Cardiac muscle cell (in vitro differentiated cells and primary cell): Measurements from ENCODE around the gene SLC24A3. TPM values are rescaled to one million over a fixed set of nuclear protein-coding genes. Genes with fewer than 3 reads are reported as not detected.
A peak's percentile ranks its signal among the peaks of the same experiment; 100 is the strongest.
"Not testable (repeated sequence)": the region's sequence is repeated elsewhere in the genome, so short reads cannot be mapped to it uniquely, and the experiment has no call there.

Source experiments
- DNase-seq, 2 donors: peaks; one replicate each; pipeline versions ENCODE4 v3.0.0 to v3.0.0-alpha.2; 2010 to 2017; ENCODE audit warnings: low read depth in 1 of 2, low spot score in 1 of 2
- H3K27ac ChIP-seq: fragments of 200-600 bp; sonication (generic); 2 replicates; pipeline ENCODE4 v1.5.1; 2016
- H3K27me3 ChIP-seq: fragments of 200-600 bp; sonication (generic); 2 replicates; pipeline ENCODE4 v1.6.0; 2016; ENCODE audit warnings: control low read depth
- H3K36me3 ChIP-seq: fragments of 200-600 bp; sonication (generic); 2 replicates; pipeline ENCODE4 v1.5.1; 2016; ENCODE audit warnings: control low read depth
- H3K4me1 ChIP-seq: fragments of 200-600 bp; sonication (generic); 2 replicates; pipeline ENCODE4 v1.8.1; 2017; ENCODE audit warnings: low read depth, mild to moderate bottlenecking, mixed run types
- H3K4me3 ChIP-seq: fragments of 200-600 bp; sonication (generic); 2 replicates; pipeline ENCODE4 v1.5.1; 2016; ENCODE audit warnings: mild to moderate bottlenecking
- H3K9me3 ChIP-seq: fragments of 200-600 bp; sonication (generic); 2 replicates; pipeline ENCODE4 v1.5.1; 2017; ENCODE audit warnings: low read depth, mild to moderate bottlenecking, control low read depth
- CTCF ChIP-seq: IDR thresholded peaks from 2 replicates; pipeline ENCODE4 v1.5.1; 2012; ENCODE audit warnings: low read depth, mild to moderate bottlenecking, low read length
- polyA plus RNA-seq: library from polyadenylated mRNA; unstranded; fragments of >200 nt; fragmentation: Nextera tagmentation; extraction: Ambion mirVana; gene quantifications from 2 replicates; pipeline ENCODE4 v1.2.1, GENCODE V29; 2016
- total RNA-seq: library from RNA; depleted of rRNA; stranded (reverse); fragments of >200 nt; gene quantifications from 2 replicates; pipeline ENCODE4 v1.2.3, GENCODE V29; 2016

SLC24A3 gene
- total and polyA plus RNA-seq, 2 experiments from 2014 or later = 1.6 to 1.7 TPM

DNA sequence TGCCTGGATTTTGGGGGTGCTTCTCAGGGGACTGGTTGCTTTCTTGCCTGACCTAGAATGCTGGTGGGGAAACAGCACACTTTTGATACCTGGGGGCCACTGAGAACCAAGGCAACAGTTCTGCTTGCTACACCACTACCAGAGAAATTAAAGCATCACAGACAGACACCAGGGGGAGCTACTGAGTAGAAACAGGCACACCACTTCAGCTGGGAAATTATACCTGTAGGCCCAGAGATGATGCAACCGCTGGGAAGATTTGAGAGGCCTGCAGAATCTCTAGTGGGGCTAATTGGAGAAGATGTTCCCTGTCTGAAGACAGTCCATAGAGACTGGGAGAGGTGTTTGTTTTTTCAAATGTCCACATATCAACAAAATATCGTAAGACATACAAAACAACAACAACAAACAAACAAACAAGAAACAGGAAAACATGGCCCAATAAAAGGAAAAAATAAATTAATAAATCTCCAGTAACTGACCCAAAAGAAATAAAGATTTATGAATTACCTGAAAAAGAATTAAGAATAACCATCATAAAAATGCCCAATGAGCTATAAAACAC lies 416.2 kb downstream of the SLC24A3 start:
- peak; percentile 79 for TF ChIP-seq CTCF
- H3K4me3 ChIP-seq = no peak overlapping the region
- no peaks in the 10 kb centered on the region for H3K4me1 ChIP-seq
- no peaks in the 10 kb centered on the region for H3K27me3 ChIP-seq
- no peaks in the 10 kb centered on the region for H3K36me3 ChIP-seq
- H3K27ac ChIP-seq = no peak overlapping the region
- peak; percentile 77 to 80 for DNase-seq
- no peaks in the 10 kb centered on the region for H3K9me3 ChIP-seq

- Histone ChIP-seq H3K4me1 (peaks cover 11% of the 10 kb centered on the region), H3K27ac (no peak overlapping the region), H3K36me3 (no peaks in the 10 kb centered on the region), H3K27me3 (no peaks in the 10 kb centered on the region), H3K9me3 (no peaks in the 10 kb centered on the region), H3K4me3 (no peak overlapping the region)
- no peak for DNase-seq
- no peak for TF ChIP-seq CTCF
Observed at GRCh38 chr20:19631410-19631809, 419.0 kb downstream of the SLC24A3 start.

DNA sequence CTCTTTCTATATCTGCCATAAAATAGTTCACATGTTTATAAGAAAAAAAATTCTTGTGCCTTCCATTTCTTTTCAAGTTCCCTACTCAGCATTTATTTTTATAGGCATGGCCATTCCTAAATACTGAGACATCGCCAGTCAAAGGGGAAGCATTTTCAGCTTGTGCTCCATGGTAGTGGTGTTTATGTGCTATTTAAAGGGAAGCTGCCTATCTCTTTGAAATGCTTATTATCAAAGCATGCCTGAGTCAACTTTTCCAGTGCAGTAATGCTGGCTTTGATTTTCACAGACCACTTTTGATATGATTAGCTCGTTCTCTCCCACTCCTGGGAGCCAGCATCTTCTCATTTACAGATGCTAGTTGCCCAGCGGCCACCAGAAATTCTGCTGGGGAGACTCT lies 421.5 kb downstream of the SLC24A3 start:
- H3K9me3 ChIP-seq = no peaks in the 10 kb centered on the region
- H3K4me3 ChIP-seq = no peak overlapping the region
- H3K27ac ChIP-seq = peak overlapping the region; percentile 27
- peaks cover 11% of the 10 kb centered on the region for H3K4me1 ChIP-seq
- TF ChIP-seq CTCF = no peak
- no peaks in the 10 kb centered on the region for H3K36me3 ChIP-seq
- no peaks in the 10 kb centered on the region for H3K27me3 ChIP-seq
- DNase-seq = peak; percentile 4 to 28

GRCh38 chr20:19639471-19640045 lies 427.1 kb downstream of the SLC24A3 start:
- H3K36me3 ChIP-seq, H3K4me1 ChIP-seq, H3K27ac ChIP-seq, DNase-seq, H3K9me3 ChIP-seq, H3K4me3 ChIP-seq, H3K27me3 ChIP-seq: not testable (repeated sequence)

DNA sequence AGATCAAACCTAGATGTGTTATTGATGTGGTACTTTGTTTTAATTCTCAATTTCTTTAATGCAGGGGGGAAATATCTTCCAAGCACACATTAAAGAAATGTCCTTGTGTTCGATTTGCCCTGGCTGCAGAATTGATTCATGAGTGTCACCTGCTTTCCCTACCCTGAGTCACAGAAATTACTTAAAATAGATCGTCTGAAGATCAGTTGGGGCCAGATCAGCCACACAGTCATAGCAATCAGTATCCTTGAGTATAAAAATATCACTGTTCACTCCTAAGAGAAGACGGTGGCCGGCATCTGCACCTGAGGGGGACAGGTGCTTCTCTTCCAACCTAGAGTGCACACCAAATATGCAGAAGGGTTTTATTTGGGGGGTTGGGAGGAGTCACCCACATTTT lies 430.4 kb downstream of the SLC24A3 start:
- Histone ChIP-seq H3K27ac (no peak overlapping the region), H3K4me3 (no peak overlapping the region), H3K9me3 (no peaks in the 10 kb centered on the region), H3K4me1 (no peaks in the 10 kb centered on the region), H3K27me3 (no peaks in the 10 kb centered on the region), H3K36me3 (no peaks in the 10 kb centered on the region)
- no peak for DNase-seq
- no peak for TF ChIP-seq CTCF

GRCh38 chr20:19644085-19644484 lies 431.6 kb downstream of the SLC24A3 start:
- H3K27me3 ChIP-seq = no peaks in the 10 kb centered on the region
- H3K9me3 ChIP-seq = no peaks in the 10 kb centered on the region
- no peak for DNase-seq
- H3K27ac ChIP-seq = no peak overlapping the region
- TF ChIP-seq CTCF = no peak
- H3K36me3 ChIP-seq = no peaks in the 10 kb centered on the region
- no peak overlapping the region for H3K4me3 ChIP-seq
- H3K4me1 ChIP-seq = no peaks in the 10 kb centered on the region
